ENCODE data around the gene RFPL2. TPM values are rescaled to one million over a fixed set of nuclear protein-coding genes. Genes with fewer than 3 reads are reported as not detected.
"Not testable (repeated sequence)": the region's sequence is repeated elsewhere in the genome, so short reads cannot be mapped to it uniquely, and the experiment has no call there.

The RFPL2 gene
- total RNA-seq, 1 experiment from 2014 or later = not detected

DNA sequence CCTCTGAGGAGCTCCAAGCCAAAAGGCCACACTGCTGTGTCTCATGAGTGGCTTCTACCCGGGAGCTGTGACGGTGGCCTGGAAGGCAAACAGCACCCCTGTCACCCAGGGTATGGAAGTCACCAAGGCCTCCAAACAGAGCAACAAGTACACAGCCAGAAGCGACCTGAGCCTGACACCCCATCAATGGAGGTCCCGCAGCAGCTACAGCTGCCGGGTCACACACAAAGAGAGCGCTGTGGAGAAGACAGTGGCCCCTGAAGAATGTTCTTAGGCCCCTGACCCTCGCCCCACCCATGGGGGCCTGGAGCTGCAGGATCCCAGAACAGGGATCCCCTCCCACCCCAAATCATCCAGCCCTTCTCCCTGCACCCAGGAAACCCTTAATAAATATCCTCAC, 4.9 kb downstream of the RFPL2 start:
- Histone ChIP-seq H3K27me3 (replicated peaks; ENCODE audit: insufficient read depth, low read depth, low read length, poor library complexity) (peaks cover 41% of the 10 kb centered on the region), H3K4me3 (ENCODE audit: low read depth, low read length, poor library complexity, severe bottlenecking) (no peak overlapping the region), H3K9me3 (ENCODE audit: low read depth, low read length, poor library complexity, severe bottlenecking) (no peaks in the 10 kb centered on the region), H3K27ac (ENCODE audit: low read depth, low read length, poor library complexity, severe bottlenecking) (no peak overlapping the region), H3K4me1 (ENCODE audit: insufficient read depth, low read length, poor library complexity, severe bottlenecking) (no peaks in the 10 kb centered on the region), H3K36me3 (ENCODE audit: insufficient read depth, low read length, poor library complexity, severe bottlenecking) (no peaks in the 10 kb centered on the region)
- DNase-seq (ENCODE audit: low spot score) = no peak
- BruUV-seq (replicated peaks) = no TSS peak
- intact Hi-C loops (cut with micrococcal nuclease; ENCODE audit: unreplicated experiment) = loop anchor here (5.0 to 10.0 kb wide), 2 partner anchors 225 to 272 kb away; partner anchors contain the start of gene FBXO7
- CTCF ChIA-PET = no interaction called here
- POLR2A ChIA-PET (ENCODE audit: low non-redundant PET) = no interaction called here
- TF ChIP-seq EZH2 (IDR thresholded peaks at IDR 0.05; ENCODE audit: borderline replicate concordance, low read depth, low read length, poor library complexity, severe bottlenecking) (no peak), CTCF (conservative IDR thresholded peaks at IDR 0.05; ENCODE audit: low read depth, low read length) (no peak)

- Histone ChIP-seq H3K4me3 (ENCODE audit: low read depth, low read length, poor library complexity, severe bottlenecking) (no peak overlapping the region), H3K27ac (ENCODE audit: low read depth, low read length, poor library complexity, severe bottlenecking) (no peak overlapping the region), H3K4me1 (ENCODE audit: insufficient read depth, low read length, poor library complexity, severe bottlenecking) (no peaks in the 10 kb centered on the region), H3K9me3 (ENCODE audit: low read depth, low read length, poor library complexity, severe bottlenecking) (no peaks in the 10 kb centered on the region), H3K36me3 (ENCODE audit: insufficient read depth, low read length, poor library complexity, severe bottlenecking) (no peaks in the 10 kb centered on the region), H3K27me3 (replicated peaks; ENCODE audit: insufficient read depth, low read depth, low read length, poor library complexity) (peaks cover 47% of the 10 kb centered on the region)
- no TSS peak for BruUV-seq (replicated peaks)
- POLR2A ChIA-PET (ENCODE audit: low non-redundant PET) = no interaction called here
- TF ChIP-seq EZH2 (IDR thresholded peaks at IDR 0.05; ENCODE audit: borderline replicate concordance, low read depth, low read length, poor library complexity, severe bottlenecking) (no peak), CTCF (conservative IDR thresholded peaks at IDR 0.05; ENCODE audit: low read depth, low read length) (no peak)
- CTCF ChIA-PET = no interaction called here
- intact Hi-C loops (cut with micrococcal nuclease; ENCODE audit: unreplicated experiment) = no loop called here
- DNase-seq (ENCODE audit: low spot score) = no peak
Measured at GRCh38 chr22:32199341-32199740, 5.5 kb downstream of the RFPL2 start.

- H3K4me3 ChIP-seq (ENCODE audit: low read depth, low read length, poor library complexity, severe bottlenecking); CTCF ChIA-PET; DNase-seq (ENCODE audit: low spot score); intact Hi-C loops (cut with micrococcal nuclease; ENCODE audit: unreplicated experiment); H3K36me3 ChIP-seq (ENCODE audit: insufficient read depth, low read length, poor library complexity, severe bottlenecking); H3K9me3 ChIP-seq (ENCODE audit: low read depth, low read length, poor library complexity, severe bottlenecking); H3K4me1 ChIP-seq (ENCODE audit: insufficient read depth, low read length, poor library complexity, severe bottlenecking); BruUV-seq (replicated peaks); H3K27ac ChIP-seq (ENCODE audit: low read depth, low read length, poor library complexity, severe bottlenecking); POLR2A ChIA-PET (ENCODE audit: low non-redundant PET): not testable (repeated sequence)
- H3K27me3 ChIP-seq (replicated peaks; ENCODE audit: insufficient read depth, low read depth, low read length, poor library complexity) = peaks cover 39% of the 10 kb centered on the region
Measured at GRCh38 chr22:32197553-32198226, 7.2 kb downstream of the RFPL2 start.

- peaks cover 34% of the 10 kb centered on the region for H3K27me3 ChIP-seq (replicated peaks; ENCODE audit: insufficient read depth, low read depth, low read length, poor library complexity)
- DNase-seq (ENCODE audit: low spot score); H3K27ac ChIP-seq (ENCODE audit: low read depth, low read length, poor library complexity, severe bottlenecking); H3K4me1 ChIP-seq (ENCODE audit: insufficient read depth, low read length, poor library complexity, severe bottlenecking); H3K9me3 ChIP-seq (ENCODE audit: low read depth, low read length, poor library complexity, severe bottlenecking); POLR2A ChIA-PET (ENCODE audit: low non-redundant PET); H3K36me3 ChIP-seq (ENCODE audit: insufficient read depth, low read length, poor library complexity, severe bottlenecking); intact Hi-C loops (cut with micrococcal nuclease; ENCODE audit: unreplicated experiment); H3K4me3 ChIP-seq (ENCODE audit: low read depth, low read length, poor library complexity, severe bottlenecking); BruUV-seq (replicated peaks): not testable (repeated sequence)
- CTCF ChIA-PET = interaction anchor here (0.6 kb wide), 1 partner anchor 409 kb away, joined by 6 read pairs; no protein-coding TSS in a partner anchor
Measured at GRCh38 chr22:32195900-32196299, 9.0 kb downstream of the RFPL2 start.

GRCh38 chr22:32193346-32193745, 11.5 kb downstream of the RFPL2 start:
- H3K36me3 ChIP-seq (ENCODE audit: insufficient read depth, low read length, poor library complexity, severe bottlenecking); CTCF ChIA-PET; BruUV-seq (replicated peaks); POLR2A ChIA-PET (ENCODE audit: low non-redundant PET); H3K4me1 ChIP-seq (ENCODE audit: insufficient read depth, low read length, poor library complexity, severe bottlenecking); H3K4me3 ChIP-seq (ENCODE audit: low read depth, low read length, poor library complexity, severe bottlenecking); DNase-seq (ENCODE audit: low spot score); intact Hi-C loops (cut with micrococcal nuclease; ENCODE audit: unreplicated experiment); H3K9me3 ChIP-seq (ENCODE audit: low read depth, low read length, poor library complexity, severe bottlenecking); H3K27ac ChIP-seq (ENCODE audit: low read depth, low read length, poor library complexity, severe bottlenecking): not testable (repeated sequence)
- H3K27me3 ChIP-seq (replicated peaks; ENCODE audit: insufficient read depth, low read depth, low read length, poor library complexity) = peaks cover 44% of the 10 kb centered on the region

DNA sequence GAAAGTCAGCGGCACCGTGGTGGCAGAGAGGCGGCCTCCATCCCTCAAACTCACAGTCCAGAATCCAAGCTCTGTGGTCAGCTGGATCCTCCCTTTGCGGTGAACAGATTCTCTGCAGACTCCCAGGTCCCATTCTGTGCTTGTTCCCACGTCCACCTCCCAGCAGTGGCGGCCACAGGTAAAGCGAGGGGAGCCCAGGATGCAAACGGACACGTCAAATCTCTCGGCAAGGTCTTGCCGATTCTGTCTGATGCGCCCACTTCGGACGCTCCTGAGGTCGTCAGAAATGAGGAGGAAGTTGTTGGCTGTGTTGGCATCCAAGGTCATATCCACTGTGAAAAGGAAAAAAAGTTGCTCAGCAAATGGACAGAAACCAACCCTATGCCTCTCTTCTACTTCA, 13.9 kb downstream of the RFPL2 start:
- peaks cover 31% of the 10 kb centered on the region for H3K27me3 ChIP-seq (replicated peaks; ENCODE audit: insufficient read depth, low read depth, low read length, poor library complexity)

More for the DNA sequence above, 13.9 kb downstream of the RFPL2 start:
- H3K4me3 ChIP-seq (ENCODE audit: low read depth, low read length, poor library complexity, severe bottlenecking); intact Hi-C loops (cut with micrococcal nuclease; ENCODE audit: unreplicated experiment); H3K9me3 ChIP-seq (ENCODE audit: low read depth, low read length, poor library complexity, severe bottlenecking); DNase-seq (ENCODE audit: low spot score); CTCF ChIA-PET; POLR2A ChIA-PET (ENCODE audit: low non-redundant PET); H3K36me3 ChIP-seq (ENCODE audit: insufficient read depth, low read length, poor library complexity, severe bottlenecking); H3K4me1 ChIP-seq (ENCODE audit: insufficient read depth, low read length, poor library complexity, severe bottlenecking); BruUV-seq (replicated peaks); H3K27ac ChIP-seq (ENCODE audit: low read depth, low read length, poor library complexity, severe bottlenecking): not testable (repeated sequence)
